Epithelial cell of esophagus (primary cell): ENCODE measurements around the gene GFER.

Source experiments
- DNase-seq: peaks from one replicate; pipeline ENCODE4 v3.0.0; 2010; ENCODE audit warnings: low read depth
- H3K4me3 ChIP-seq: 2 replicates; pipeline ENCODE4 v1.5.1; 2011; ENCODE audit warnings: mild to moderate bottlenecking, low read length, control low read depth
- CTCF ChIP-seq: IDR thresholded peaks from 2 replicates; pipeline ENCODE4 v1.5.1; 2011; ENCODE audit warnings: low read depth, mild to moderate bottlenecking, low read length, control low read depth, inconsistent platforms; ENCODE audit not compliant: insufficient read depth; ENCODE audit errors: missing control alignments

The GFER gene

DNA sequence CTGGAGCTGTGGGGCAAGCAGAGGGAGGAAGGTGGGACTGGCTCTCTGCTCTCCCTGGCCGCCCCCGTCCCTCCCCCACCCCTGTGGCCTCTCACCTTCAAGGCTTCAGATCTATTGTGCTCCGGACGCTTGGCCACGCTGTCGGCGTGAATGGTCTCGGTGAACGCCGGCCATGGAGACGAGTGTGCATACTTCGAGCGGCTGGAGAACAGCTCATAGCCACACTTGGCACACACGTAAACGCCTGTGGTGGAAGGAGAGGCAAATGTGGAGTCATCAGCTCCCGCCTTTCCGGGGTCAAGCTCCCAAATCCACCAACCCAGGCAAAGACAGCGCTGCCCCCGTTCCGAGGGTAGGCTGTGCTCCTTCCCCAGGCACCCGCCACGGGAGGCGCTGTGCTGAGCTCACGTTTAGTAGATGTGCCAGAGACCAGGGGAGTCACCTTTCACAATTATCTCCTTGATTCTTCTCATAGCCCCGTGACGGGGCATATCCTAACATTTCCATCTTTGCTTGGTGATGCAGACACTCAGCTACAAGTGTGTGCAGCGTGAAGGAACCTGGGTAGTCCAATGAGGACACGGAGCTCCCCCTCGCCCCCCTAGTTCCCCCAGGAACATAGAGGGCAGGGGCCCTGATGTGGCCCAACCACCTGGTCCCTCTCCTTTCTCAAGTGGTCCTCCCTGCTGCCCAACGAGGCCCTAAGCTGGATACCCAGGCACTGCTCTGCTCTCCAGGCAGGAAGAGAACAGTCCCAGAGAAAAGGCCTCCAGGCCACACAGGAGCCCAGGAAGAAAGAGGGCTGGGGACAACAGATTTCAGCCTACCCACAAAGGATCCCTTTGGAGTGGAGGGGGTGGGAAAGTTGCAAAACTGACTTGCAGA lies 42.6 kb upstream of the GFER start:
- DNase-seq: no peak
- TF ChIP-seq CTCF: no peak
- peak overlapping the region; percentile 74 for H3K4me3 ChIP-seq

- TF ChIP-seq CTCF: no peak
- DNase-seq: peak; percentile 56
- H3K4me3 ChIP-seq: peak overlapping the region; percentile 74
Measured at GRCh38 chr16:1942047-1942809, 41.8 kb upstream of the GFER start.

DNA sequence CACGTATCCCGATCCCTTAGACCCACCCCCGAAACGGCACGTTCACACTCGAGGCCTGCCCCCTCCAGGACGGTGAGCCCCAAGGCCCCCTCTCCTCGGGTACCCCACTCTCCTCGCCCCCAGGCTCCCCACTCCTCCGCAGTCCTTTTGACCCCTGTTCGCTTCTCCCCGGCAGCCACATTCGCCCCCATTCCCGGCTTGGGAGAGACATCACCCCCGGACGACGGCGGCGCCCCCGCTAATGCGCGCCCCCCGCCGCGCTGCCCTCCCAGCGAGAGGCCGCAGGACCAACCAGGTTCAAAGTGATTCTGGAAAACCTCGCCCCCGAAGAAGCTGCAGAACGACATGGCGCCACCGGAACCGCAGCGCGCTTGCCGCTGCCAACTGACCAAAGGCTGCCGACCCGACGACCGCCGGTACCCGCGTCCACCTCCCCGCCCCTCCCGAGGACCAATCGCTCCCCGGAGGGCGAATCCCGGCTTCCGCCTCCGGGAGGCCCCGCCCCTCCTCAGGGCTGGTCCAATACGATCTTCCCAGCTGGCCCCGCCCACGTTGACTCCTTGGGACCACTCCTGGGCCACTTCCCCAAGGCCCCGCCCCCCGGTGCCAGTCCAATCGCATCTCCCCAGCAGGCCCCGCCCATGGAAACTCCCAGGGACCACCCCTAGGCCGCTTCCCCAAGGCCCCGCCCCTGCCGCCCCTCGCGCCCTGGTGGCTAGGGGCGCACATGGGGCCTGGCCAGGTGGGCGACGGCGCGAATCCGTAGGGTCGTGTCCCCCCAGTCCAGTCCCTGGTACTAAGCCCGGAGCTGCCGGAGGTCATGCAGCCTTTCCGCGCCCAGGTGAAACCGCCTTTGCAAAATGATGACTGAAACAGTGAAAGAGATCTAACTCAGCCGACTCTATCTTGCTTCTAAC lies 40.9 kb upstream of the GFER start, which contains the start of gene MSRB1:
Gene MSRB1, minus strand, starts transcription at position 390 of the 917 bp plus-strand sequence. Its CDS starts 43 bp downstream, at position 347.
- peak; percentile 98 for DNase-seq
- TF ChIP-seq CTCF: no peak
- peak within 1 kb of the TSS; percentile 74 for H3K4me3 ChIP-seq

DNA sequence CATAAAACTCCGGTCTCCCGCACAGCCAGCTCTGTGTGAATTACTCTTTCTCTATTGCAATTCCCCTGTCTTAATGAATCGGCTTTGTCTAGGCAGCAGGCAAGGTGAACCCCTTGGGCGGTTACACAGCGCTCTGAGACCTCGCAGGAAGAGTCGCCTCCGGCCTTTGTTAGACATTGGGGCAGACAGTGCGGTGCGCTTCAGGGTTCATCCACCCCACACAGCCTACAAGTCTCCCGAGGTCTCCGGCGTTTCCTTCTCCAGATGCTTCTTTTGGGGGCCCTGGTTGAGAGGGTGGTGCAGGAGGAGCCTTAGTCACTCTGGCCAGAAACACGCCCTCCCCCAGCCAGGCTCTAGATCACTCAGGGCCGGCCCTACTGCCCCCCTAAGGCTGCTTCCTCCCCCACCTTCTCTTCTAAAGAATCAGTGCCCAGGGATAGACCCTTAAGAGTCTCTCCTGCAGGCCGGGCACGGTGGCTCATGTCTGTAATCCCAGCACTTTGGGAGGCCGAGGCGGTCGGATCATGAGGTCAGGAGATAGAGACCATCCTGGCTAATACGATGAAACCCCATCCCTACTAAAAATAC lies 39.3 kb upstream of the GFER start:
- H3K4me3 ChIP-seq: no peak overlapping the region
- no peak for TF ChIP-seq CTCF
- no peak for DNase-seq

GRCh38 chr16:1945559-1946391 lies 38.2 kb upstream of the GFER start:
- TF ChIP-seq CTCF: no peak
- DNase-seq: no peak
- H3K4me3 ChIP-seq: no peak overlapping the region
